ENCODE data around the gene PMS1. TPM values are rescaled to one million over a fixed set of nuclear protein-coding genes. Genes with fewer than 3 reads are reported as not detected.

PMS1 gene
- total RNA-seq, 1 donor from 2014 or later, result 23.9 TPM

DNA sequence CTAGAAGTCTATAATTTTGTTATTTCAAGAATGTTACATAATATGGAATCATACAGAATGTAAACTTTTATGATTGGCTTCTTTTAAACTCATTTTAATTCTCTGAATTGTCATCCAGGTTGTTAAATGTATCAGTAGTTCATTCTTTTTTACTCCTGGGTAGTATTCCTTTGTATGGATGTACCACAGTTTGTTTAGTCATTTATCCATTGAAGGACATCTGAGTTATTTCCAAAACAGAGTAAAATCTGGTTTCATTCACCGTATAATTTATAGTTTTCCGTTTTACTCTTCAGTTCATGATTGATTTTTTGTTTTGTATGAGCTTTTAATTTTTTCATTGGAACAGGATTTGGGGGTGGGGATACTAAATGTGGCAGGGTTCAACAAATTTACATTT, 132.4 kb downstream of the PMS1 start:
- Mint-ChIP-seq H3K27me3 (ENCODE audit: low read depth) (no peaks in the 10 kb centered on the region), H3K4me3 (ENCODE audit: unreplicated experiment) (no peak overlapping the region), H3K4me1 (ENCODE audit: low read depth) (no peaks in the 10 kb centered on the region), H3K9me3 (ENCODE audit: low read depth) (peaks cover 11% of the 10 kb centered on the region), H3K27ac (ENCODE audit: unreplicated experiment) (no peak overlapping the region), H3K36me3 (ENCODE audit: low read depth) (peaks cover 4% of the 10 kb centered on the region)
- TF ChIP-seq, protein P1, sequence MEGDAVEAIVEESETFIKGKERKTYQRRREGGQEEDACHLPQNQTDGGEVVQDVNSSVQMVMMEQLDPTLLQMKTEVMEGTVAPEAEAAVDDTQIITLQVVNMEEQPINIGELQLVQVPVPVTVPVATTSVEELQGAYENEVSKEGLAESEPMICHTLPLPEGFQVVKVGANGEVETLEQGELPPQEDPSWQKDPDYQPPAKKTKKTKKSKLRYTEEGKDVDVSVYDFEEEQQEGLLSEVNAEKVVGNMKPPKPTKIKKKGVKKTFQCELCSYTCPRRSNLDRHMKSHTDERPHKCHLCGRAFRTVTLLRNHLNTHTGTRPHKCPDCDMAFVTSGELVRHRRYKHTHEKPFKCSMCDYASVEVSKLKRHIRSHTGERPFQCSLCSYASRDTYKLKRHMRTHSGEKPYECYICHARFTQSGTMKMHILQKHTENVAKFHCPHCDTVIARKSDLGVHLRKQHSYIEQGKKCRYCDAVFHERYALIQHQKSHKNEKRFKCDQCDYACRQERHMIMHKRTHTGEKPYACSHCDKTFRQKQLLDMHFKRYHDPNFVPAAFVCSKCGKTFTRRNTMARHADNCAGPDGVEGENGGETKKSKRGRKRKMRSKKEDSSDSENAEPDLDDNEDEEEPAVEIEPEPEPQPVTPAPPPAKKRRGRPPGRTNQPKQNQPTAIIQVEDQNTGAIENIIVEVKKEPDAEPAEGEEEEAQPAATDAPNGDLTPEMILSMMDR (IDR thresholded peaks at IDR 0.05), result no peak
- no peak for DNase-seq (ENCODE audit: low spot score)

Other genes starting within 250 kb of the PMS1 start
- 15.0 to 21.7 TPM (median 20.3 TPM) in 3 replicates for gene SLC40A1, start 203.7 kb upstream of the PMS1 start, total RNA-seq
- 36.1 to 43.1 TPM (median 39.5 TPM) in 3 replicates for gene ASNSD1, start 123.0 kb upstream of the PMS1 start, total RNA-seq
- gene ANKAR, start 109.8 kb upstream of the PMS1 start, total RNA-seq, result 4.0 to 6.4 TPM (median 4.4 TPM) in 3 replicates
- gene OSGEPL1, start 21.7 kb upstream of the PMS1 start, total RNA-seq, result 5.1 to 10.5 TPM (median 6.4 TPM) in 3 replicates
- gene ORMDL1, start 111 bp upstream of the PMS1 start, total RNA-seq, result 50.8 to 61.7 TPM (median 50.9 TPM) in 3 replicates